ENCODE data around the gene CREB5.

CREB5 gene

GRCh38 chr7:28481091-28481926 lies 69.0 kb downstream of the CREB5 start:
- no peak for DNase-seq

- DNase-seq: no peak
Measured at GRCh38 chr7:28483112-28483511, 70.8 kb downstream of the CREB5 start.

GRCh38 chr7:28483908-28484605 lies 71.7 kb downstream of the CREB5 start:
- no peak for DNase-seq

GRCh38 chr7:28484606-28484935 lies 72.3 kb downstream of the CREB5 start:
- DNase-seq: no peak

GRCh38 chr7:28487487-28487886 lies 75.2 kb downstream of the CREB5 start:
- DNase-seq: no peak

GRCh38 chr7:28488061-28488791 lies 75.9 kb downstream of the CREB5 start:
- DNase-seq: no peak

- DNase-seq: no peak
Measured at GRCh38 chr7:28490831-28491230, 78.5 kb downstream of the CREB5 start.

- no peak for DNase-seq
Measured at GRCh38 chr7:28493477-28493876, 81.2 kb downstream of the CREB5 start.

GRCh38 chr7:28497009-28497408 lies 84.7 kb downstream of the CREB5 start:
- DNase-seq: no peak

- no peak for DNase-seq
Measured at GRCh38 chr7:28498636-28499035, 86.3 kb downstream of the CREB5 start.

- no peak for DNase-seq
Measured at GRCh38 chr7:28500138-28500537, 87.8 kb downstream of the CREB5 start.

GRCh38 chr7:28502408-28502807 lies 90.1 kb downstream of the CREB5 start:
- no peak for DNase-seq

- no peak for DNase-seq
Measured at GRCh38 chr7:28503396-28503795, 91.1 kb downstream of the CREB5 start.

GRCh38 chr7:28505014-28505413 lies 92.7 kb downstream of the CREB5 start:
- DNase-seq: no peak

- DNase-seq: no peak
Measured at GRCh38 chr7:28505867-28506266, 93.5 kb downstream of the CREB5 start.

GRCh38 chr7:28507525-28508282 lies 95.4 kb downstream of the CREB5 start:
- DNase-seq: no peak

GRCh38 chr7:28509251-28510025 lies 97.1 kb downstream of the CREB5 start:
- no peak for DNase-seq

- DNase-seq: no peak
Measured at GRCh38 chr7:28510026-28510369, 97.7 kb downstream of the CREB5 start.

GRCh38 chr7:28512668-28513440 lies 100.5 kb downstream of the CREB5 start:
- no peak for DNase-seq

- no peak for DNase-seq
Measured at GRCh38 chr7:28516390-28517172, 104.3 kb downstream of the CREB5 start.

GRCh38 chr7:28517206-28517605 lies 104.9 kb downstream of the CREB5 start:
- no peak for DNase-seq

Measured in GF-D8 (cell line).